Measurements from ENCODE around the gene RNF19B.

Gene RNF19B

DNA sequence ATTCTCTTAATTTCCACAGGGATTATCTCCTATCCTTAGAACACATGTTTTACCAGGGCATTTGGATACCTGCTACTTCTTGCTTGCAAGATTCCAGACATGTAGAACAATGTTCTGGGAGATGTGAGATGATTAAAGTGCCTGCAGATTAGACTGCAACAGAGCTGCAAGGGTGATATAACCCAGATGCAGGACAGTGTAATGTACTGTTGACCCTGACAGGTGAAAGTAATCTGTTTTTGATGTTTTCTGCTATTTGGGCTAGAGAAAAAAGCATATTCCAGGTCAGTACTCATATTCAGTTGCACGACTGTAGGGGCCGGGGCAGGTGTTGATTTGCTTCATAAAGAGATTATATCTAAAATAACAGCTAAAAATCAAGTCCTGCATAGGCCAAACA, 36.3 kb downstream of the RNF19B start:
- no peak overlapping the region for H2BK15ac ChIP-seq (ENCODE audit: low read length)
- no peak overlapping the region for H3K14ac ChIP-seq (ENCODE audit: low read length)
- no CpG with 5 or more reads among the region's 2 CpGs for WGBS, 2 donors (ENCODE audit: extremely low coverage in 2 of 2, insufficient read length in 2 of 2, insufficient replicate concordance in 1 of 2)
- no peaks in the 10 kb centered on the region for H3K36me3 ChIP-seq (replicated peaks in 1 of 2; ENCODE audit: control insufficient read depth in 2 of 2, insufficient read depth in 2 of 2, low read length in 2 of 2)
- H3K4ac ChIP-seq (ENCODE audit: low read length), result no peak overlapping the region
- no peak overlapping the region for H3K4me3 ChIP-seq (ENCODE audit: low read length in 2 of 2)
- H2AFZ ChIP-seq (ENCODE audit: low read length), result no peak overlapping the region
- H3K23ac ChIP-seq (ENCODE audit: low read depth, low read length, poor library complexity), result no peak overlapping the region
- H3K4me2 ChIP-seq (ENCODE audit: insufficient read depth, low read length, poor library complexity, severe bottlenecking), result no peak overlapping the region
- H3K18ac ChIP-seq (ENCODE audit: low read length), result no peak overlapping the region
- H2AK5ac ChIP-seq (ENCODE audit: low read depth, low read length), result no peak overlapping the region
- H3K27ac ChIP-seq (replicated peaks; ENCODE audit: low read length), result no peak overlapping the region
- H3K79me1 ChIP-seq (ENCODE audit: low read depth, low read length), result no peaks in the 10 kb centered on the region
- peaks cover 0 to 36% (median 14%) of the 10 kb centered on the region in 3 experiments for H3K27me3 ChIP-seq (ENCODE audit: control insufficient read depth in 3 of 3, insufficient read depth in 3 of 3, low read depth in 1 of 3, low read length in 3 of 3)
- H2BK5ac ChIP-seq (ENCODE audit: low read length), result no peak overlapping the region
- no peak overlapping the region for H2BK120ac ChIP-seq (ENCODE audit: low read depth, low read length)
- DNase-seq (ENCODE audit: low spot score), result no peak
- no peaks in the 10 kb centered on the region for H3K9me3 ChIP-seq (replicated peaks in 1 of 2; ENCODE audit: control insufficient read depth in 2 of 2, insufficient read depth in 1 of 2, low read depth in 1 of 2, low read length in 2 of 2)
- H4K91ac ChIP-seq (ENCODE audit: low read depth, low read length, poor library complexity), result no peak overlapping the region
- no peak overlapping the region for H4K8ac ChIP-seq (ENCODE audit: low read depth, low read length)
- H3K9ac ChIP-seq (ENCODE audit: low read depth, low read length, poor library complexity), result no peak overlapping the region
- H2BK12ac ChIP-seq (ENCODE audit: low read length), result no peak overlapping the region
- H3K4me1 ChIP-seq (ENCODE audit: control insufficient read depth in 2 of 2, insufficient read depth in 1 of 2, low read depth in 1 of 2, low read length in 2 of 2), result peaks cover 9% of the 10 kb centered on the region in 2 donors

DNA sequence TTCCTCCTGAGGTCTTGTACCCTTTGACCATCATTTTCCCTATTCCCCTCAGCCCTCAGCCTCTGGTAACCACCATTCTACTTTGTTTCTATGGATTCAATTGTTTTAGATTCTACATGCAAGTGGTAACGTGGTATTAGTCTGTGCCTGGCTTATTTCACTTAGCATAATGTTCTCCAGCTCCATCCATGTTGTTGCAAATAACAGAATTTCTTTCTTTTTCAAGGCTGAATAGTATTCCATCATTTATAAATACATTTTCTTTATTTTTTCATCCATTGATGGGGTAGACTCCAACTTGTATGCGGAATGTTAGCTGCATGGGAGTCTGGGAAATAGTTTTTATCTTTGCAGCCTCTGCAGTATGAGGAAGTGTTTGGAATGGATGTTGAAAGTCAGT, 37.2 kb downstream of the RNF19B start:
- H3K4me3 ChIP-seq (ENCODE audit: low read length in 2 of 2), result no peak overlapping the region
- H3K14ac ChIP-seq (ENCODE audit: low read length), result no peak overlapping the region
- H2BK15ac ChIP-seq (ENCODE audit: low read length), result no peak overlapping the region
- H3K27ac ChIP-seq (replicated peaks; ENCODE audit: low read length), result no peak overlapping the region
- H3K18ac ChIP-seq (ENCODE audit: low read length), result no peak overlapping the region
- no peak overlapping the region for H2BK12ac ChIP-seq (ENCODE audit: low read length)
- DNase-seq (ENCODE audit: low spot score), result no peak
- H3K27me3 ChIP-seq (ENCODE audit: control insufficient read depth in 3 of 3, insufficient read depth in 3 of 3, low read depth in 1 of 3, low read length in 3 of 3), result peaks cover 0 to 37% (median 16%) of the 10 kb centered on the region in 3 experiments
- no peak overlapping the region for H2AFZ ChIP-seq (ENCODE audit: low read length)
- no peaks in the 10 kb centered on the region for H3K79me1 ChIP-seq (ENCODE audit: low read depth, low read length)
- H4K91ac ChIP-seq (ENCODE audit: low read depth, low read length, poor library complexity), result no peak overlapping the region
- peaks cover 9% of the 10 kb centered on the region in 2 donors for H3K4me1 ChIP-seq (ENCODE audit: control insufficient read depth in 2 of 2, insufficient read depth in 1 of 2, low read depth in 1 of 2, low read length in 2 of 2)
- H4K8ac ChIP-seq (ENCODE audit: low read depth, low read length), result no peak overlapping the region
- H2BK5ac ChIP-seq (ENCODE audit: low read length), result no peak overlapping the region
- WGBS, 2 donors (ENCODE audit: extremely low coverage in 2 of 2, insufficient read length in 2 of 2, insufficient replicate concordance in 1 of 2), result no CpG with 5 or more reads among the region's 2 CpGs
- no peak overlapping the region for H3K9ac ChIP-seq (ENCODE audit: low read depth, low read length, poor library complexity)
- no peaks in the 10 kb centered on the region for H3K9me3 ChIP-seq (replicated peaks in 1 of 2; ENCODE audit: control insufficient read depth in 2 of 2, insufficient read depth in 1 of 2, low read depth in 1 of 2, low read length in 2 of 2)
- H3K4me2 ChIP-seq (ENCODE audit: insufficient read depth, low read length, poor library complexity, severe bottlenecking), result no peak overlapping the region
- H2AK5ac ChIP-seq (ENCODE audit: low read depth, low read length), result no peak overlapping the region
- H3K4ac ChIP-seq (ENCODE audit: low read length), result no peak overlapping the region
- H3K36me3 ChIP-seq (replicated peaks in 1 of 2; ENCODE audit: control insufficient read depth in 2 of 2, insufficient read depth in 2 of 2, low read length in 2 of 2), result no peaks in the 10 kb centered on the region
- no peak overlapping the region for H2BK120ac ChIP-seq (ENCODE audit: low read depth, low read length)
- H3K23ac ChIP-seq (ENCODE audit: low read depth, low read length, poor library complexity), result no peak overlapping the region

DNA sequence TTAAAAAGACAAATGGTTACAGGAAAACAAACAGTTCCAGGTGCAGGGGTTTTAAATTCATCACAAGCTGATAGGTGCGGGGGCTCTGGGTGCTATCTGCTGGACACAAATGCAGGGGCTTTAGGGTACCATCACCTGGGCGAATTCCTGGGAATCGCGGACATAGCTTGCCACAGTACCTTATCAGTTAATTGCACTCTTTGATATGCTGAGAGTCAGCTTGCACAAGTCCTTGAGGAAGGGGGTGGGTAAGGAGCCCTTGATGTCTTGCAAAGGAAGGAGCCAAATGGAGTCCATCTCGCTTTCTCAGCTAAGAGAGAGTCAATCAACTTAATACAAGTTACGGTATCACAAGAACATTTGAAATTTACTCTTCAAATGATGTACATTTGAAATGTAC, 38.0 kb downstream of the RNF19B start:
- Histone ChIP-seq H3K9ac (ENCODE audit: low read depth, low read length, poor library complexity) (no peak overlapping the region), H2BK5ac (ENCODE audit: low read length) (no peak overlapping the region), H3K27ac (replicated peaks; ENCODE audit: low read length) (no peak overlapping the region), H3K14ac (ENCODE audit: low read length) (no peak overlapping the region), H3K23ac (ENCODE audit: low read depth, low read length, poor library complexity) (no peak overlapping the region), H3K4ac (ENCODE audit: low read length) (no peak overlapping the region), H2BK120ac (ENCODE audit: low read depth, low read length) (no peak overlapping the region), H3K9me3 (replicated peaks in 1 of 2; ENCODE audit: control insufficient read depth in 2 of 2, insufficient read depth in 1 of 2, low read depth in 1 of 2, low read length in 2 of 2) (no peaks in the 10 kb centered on the region), H2AFZ (ENCODE audit: low read length) (no peak overlapping the region), H3K4me1 (ENCODE audit: control insufficient read depth in 2 of 2, insufficient read depth in 1 of 2, low read depth in 1 of 2, low read length in 2 of 2) (peaks cover 9% of the 10 kb centered on the region in 2 donors), H3K18ac (ENCODE audit: low read length) (no peak overlapping the region), H3K4me3 (ENCODE audit: low read length in 2 of 2) (no peak overlapping the region), H2BK15ac (ENCODE audit: low read length) (no peak overlapping the region), H3K79me1 (ENCODE audit: low read depth, low read length) (no peaks in the 10 kb centered on the region), H4K91ac (ENCODE audit: low read depth, low read length, poor library complexity) (no peak overlapping the region), H3K36me3 (replicated peaks in 1 of 2; ENCODE audit: control insufficient read depth in 2 of 2, insufficient read depth in 2 of 2, low read length in 2 of 2) (no peaks in the 10 kb centered on the region), H3K27me3 (ENCODE audit: control insufficient read depth in 3 of 3, insufficient read depth in 3 of 3, low read depth in 1 of 3, low read length in 3 of 3) (peaks cover 0 to 37% (median 16%) of the 10 kb centered on the region in 3 experiments), H2AK5ac (ENCODE audit: low read depth, low read length) (no peak overlapping the region), H2BK12ac (ENCODE audit: low read length) (no peak overlapping the region), H3K4me2 (ENCODE audit: insufficient read depth, low read length, poor library complexity, severe bottlenecking) (no peak overlapping the region), H4K8ac (ENCODE audit: low read depth, low read length) (no peak overlapping the region)
- no peak for DNase-seq (ENCODE audit: low spot score)
- WGBS, 2 donors (ENCODE audit: extremely low coverage in 2 of 2, insufficient read length in 2 of 2, insufficient replicate concordance in 1 of 2), result no CpG with 5 or more reads among the region's 6 CpGs

DNA sequence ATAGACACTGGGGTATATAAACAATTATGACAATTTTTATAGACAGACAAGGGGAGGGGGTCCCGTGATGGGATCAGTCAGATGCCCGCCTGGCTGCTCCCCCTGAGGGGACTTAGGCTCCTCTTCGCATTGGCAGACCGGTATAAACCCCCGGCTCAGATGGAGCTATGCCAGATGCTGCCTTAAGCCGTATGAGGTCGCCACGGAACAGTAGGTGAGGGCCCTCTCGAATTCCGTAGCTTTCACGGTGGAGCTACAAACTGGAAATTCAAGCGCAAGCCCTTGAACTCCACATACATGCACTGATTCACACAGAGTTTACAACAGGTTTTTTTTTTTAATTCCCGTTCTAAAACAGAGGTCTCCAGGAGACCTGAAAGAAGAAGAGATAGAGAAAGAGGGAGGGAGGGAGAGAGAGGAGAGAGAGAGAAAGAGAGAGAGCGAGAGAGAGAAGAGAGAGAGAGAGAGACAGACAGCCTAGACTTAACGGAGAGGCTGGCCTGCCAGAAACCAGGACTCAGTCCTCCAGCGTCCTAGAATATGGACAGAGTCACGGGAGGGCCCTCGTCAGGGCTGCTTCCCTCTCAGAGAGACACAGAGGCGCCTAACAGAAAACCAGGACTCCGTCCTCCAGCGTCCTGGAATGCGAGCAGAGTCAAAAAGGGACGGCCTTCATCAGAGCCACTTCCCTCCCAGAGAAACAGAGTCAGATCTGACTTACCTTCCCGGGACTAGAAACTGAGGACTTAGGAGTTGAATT, 39.0 kb downstream of the RNF19B start:
- Histone ChIP-seq H2BK120ac (ENCODE audit: low read depth, low read length) (no peak overlapping the region), H3K23ac (ENCODE audit: low read depth, low read length, poor library complexity) (peak overlapping the region; percentile 18), H3K4me3 (ENCODE audit: low read length in 2 of 2) (peak overlapping the region in 1 of 2 donors; percentile 38), H3K9ac (ENCODE audit: low read depth, low read length, poor library complexity) (no peak overlapping the region), H2AK5ac (ENCODE audit: low read depth, low read length) (no peak overlapping the region), H3K4me2 (ENCODE audit: insufficient read depth, low read length, poor library complexity, severe bottlenecking) (peak overlapping the region; percentile 70), H3K9me3 (replicated peaks in 1 of 2; ENCODE audit: control insufficient read depth in 2 of 2, insufficient read depth in 1 of 2, low read depth in 1 of 2, low read length in 2 of 2) (no peaks in the 10 kb centered on the region), H2AFZ (ENCODE audit: low read length) (peak overlapping the region; percentile 93), H2BK15ac (ENCODE audit: low read length) (no peak overlapping the region), H2BK12ac (ENCODE audit: low read length) (no peak overlapping the region), H2BK5ac (ENCODE audit: low read length) (no peak overlapping the region), H3K4ac (ENCODE audit: low read length) (no peak overlapping the region), H4K91ac (ENCODE audit: low read depth, low read length, poor library complexity) (no peak overlapping the region), H3K4me1 (ENCODE audit: control insufficient read depth in 2 of 2, insufficient read depth in 1 of 2, low read depth in 1 of 2, low read length in 2 of 2) (peaks cover 9% of the 10 kb centered on the region in 2 donors), H3K18ac (ENCODE audit: low read length) (no peak overlapping the region), H3K79me1 (ENCODE audit: low read depth, low read length) (no peaks in the 10 kb centered on the region), H4K8ac (ENCODE audit: low read depth, low read length) (no peak overlapping the region), H3K27me3 (ENCODE audit: control insufficient read depth in 3 of 3, insufficient read depth in 3 of 3, low read depth in 1 of 3, low read length in 3 of 3) (peaks cover 0 to 37% (median 19%) of the 10 kb centered on the region in 3 experiments), H3K27ac (replicated peaks; ENCODE audit: low read length) (no peak overlapping the region), H3K36me3 (replicated peaks in 1 of 2; ENCODE audit: control insufficient read depth in 2 of 2, insufficient read depth in 2 of 2, low read length in 2 of 2) (no peaks in the 10 kb centered on the region), H3K14ac (ENCODE audit: low read length) (no peak overlapping the region)
- peak; percentile 30 for DNase-seq (ENCODE audit: low spot score)
- no CpG with 5 or more reads among the region's 24 CpGs for WGBS, 2 donors (ENCODE audit: extremely low coverage in 2 of 2, insufficient read length in 2 of 2, insufficient replicate concordance in 1 of 2)

All from neuronal stem cell (in vitro differentiated cells).